Psoas muscle (tissue), 8 donors: ENCODE measurements around the gene RAD51B. TPM values are rescaled to one million over a fixed set of nuclear protein-coding genes. Genes with fewer than 3 reads are reported as not detected.

ENCODE experiments used
- ATAC-seq, 4 donors: fragments of 200-7000 bp; cut with Tn5 transposase; one replicate each; pipeline ENCODE4 v1.9.1; 2020; ENCODE audit warnings: moderate library complexity in 3 of 4, mild to moderate bottlenecking in 2 of 4
- DNase-seq, 2 donors: peaks; one replicate each; pipeline ENCODE4 v3.0.0-alpha.2; 2020
- H3K27ac ChIP-seq: fragments of 200-600 bp; one replicate; pipeline ENCODE4 v1.8.0; 2022
- H3K27me3 ChIP-seq, 3 donors: fragments of 200-600 bp in 1 of 3; one replicate each; pipeline versions ENCODE4 v1.6.1 to v1.8.0; 2013 to 2022; ENCODE audit warnings: low read length in 2 of 3, mild to moderate bottlenecking in 2 of 3, moderate library complexity in 1 of 3; ENCODE audit not compliant: insufficient read depth in 3 of 3
- H3K36me3 ChIP-seq, 2 donors: fragments of 200-600 bp in 1 of 2; one replicate each; pipeline versions ENCODE4 v1.6.1 to v1.8.0; 2013 to 2022; ENCODE audit warnings: low read depth in 1 of 2, mild to moderate bottlenecking in 1 of 2, moderate library complexity in 1 of 2; ENCODE audit not compliant: insufficient read depth in 1 of 2
- H3K4me1 ChIP-seq: fragments of 200-600 bp; one replicate; pipeline ENCODE4 v1.8.0; 2022
- H3K4me3 ChIP-seq: fragments of 200-600 bp; one replicate; pipeline ENCODE4 v1.8.0; 2022; ENCODE audit warnings: mild to moderate bottlenecking
- H3K9me3 ChIP-seq: fragments of 200-600 bp; one replicate; pipeline ENCODE4 v1.8.0; 2022
- WGBS, 3 donors: extraction: QIAGEN DNeasy Blood & Tissue Kit; methylation state at CpG; one replicate each; pipeline versions ENCODE4 v1.1.6 to v1.1.7; 2013; 5-methylcytosine and 5-hydroxymethylcytosine counted together
- intact Hi-C, 2 donors: fragments of 100-400 bp; cut with DNase I; formaldehyde crosslinking; loops; one replicate each; pipeline versions ENCODE4 v1.11.0 to v1.14.2; 2022
- polyA plus RNA-seq, 3 donors: library from polyadenylated mRNA; stranded (reverse); fragments of 200-250 nt; gene quantifications; one replicate each; pipeline ENCODE4 v1.2.3, GENCODE V29; 2013
- total RNA-seq, 4 donors: library from RNA; stranded (reverse); fragmentation: NEBNext Ultra II Directional in 2 of 4; extraction: Animal tissue kit (Norgen Biotek cat#: 25700) in 2 of 4; gene quantifications; one replicate each; pipeline versions ENCODE4 v1.2.1 to v1.2.4, GENCODE V29; 2021 to 2023
- TF ChIP-seq, protein P1 (sequence below): fragments of 200-600 bp; IDR thresholded peaks from one replicate; pipeline ENCODE4 v1.8.0; 2022; ENCODE audit warnings: antibody characterized with exemption
- donor health status: healthy with polysubstance abuse.
- donor health status: DM: no; HTN: no; CAD: no; lungs with moderate emphysema.
- donor health status: Bipolar disorder and iron deficiency.
- donor health status: healthy.
- donor health status: DM: yes; HTN: yes; CAD: no.
- donor health status: DM: no; HTN: no; CAD: no.
- donor health status: DM: no; HTN: no; CAD: no.
- donor health status: DM: yes; HTN: yes; CAD: no.

Gene RAD51B
- total and polyA plus RNA-seq, 7 donors, result 0.60 to 7.2 (median 2.2) TPM

DNA sequence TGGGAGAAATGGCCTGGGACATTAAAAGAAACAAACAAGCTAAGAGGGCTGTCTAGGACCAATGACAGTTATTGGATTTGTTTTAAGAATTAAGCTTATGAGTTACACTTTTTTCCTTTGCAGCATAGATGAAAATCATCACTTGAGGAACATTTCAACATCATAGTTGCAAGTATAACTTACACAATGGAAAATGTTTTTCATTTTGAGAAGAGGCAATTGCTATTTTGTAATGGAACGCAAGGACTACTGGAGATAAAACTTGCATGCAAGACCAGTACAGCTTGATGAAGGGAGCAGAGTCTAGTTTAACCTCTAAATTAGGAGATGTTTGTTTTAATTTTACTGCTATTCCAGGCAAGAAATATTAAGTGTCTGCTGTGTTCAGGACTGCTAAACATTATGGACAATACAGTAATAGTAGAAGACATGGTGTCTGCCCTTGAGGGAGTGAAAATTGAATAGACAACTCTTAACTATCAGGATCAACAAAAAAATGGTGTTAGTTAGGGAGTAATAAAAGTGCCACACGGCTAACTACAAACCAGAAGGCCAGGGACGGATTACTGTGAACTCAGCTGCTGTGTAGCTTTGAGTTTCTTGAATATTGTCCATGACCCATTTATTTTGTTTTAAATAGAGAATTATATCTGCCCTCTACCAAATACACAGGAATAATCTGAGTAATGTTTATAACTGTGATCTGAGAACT is 374.5 kb downstream of the RAD51B start:
- Histone ChIP-seq H3K27me3 (no peaks in the 10 kb centered on the region), H3K9me3 (no peaks in the 10 kb centered on the region), H3K4me1 (peaks cover 58% of the 10 kb centered on the region), H3K36me3 (no peaks in the 10 kb centered on the region), H3K27ac (peak overlapping the region; percentile 84), H3K4me3 (no peak overlapping the region)
- ATAC-seq, result no peak
- TF ChIP-seq, protein P1, sequence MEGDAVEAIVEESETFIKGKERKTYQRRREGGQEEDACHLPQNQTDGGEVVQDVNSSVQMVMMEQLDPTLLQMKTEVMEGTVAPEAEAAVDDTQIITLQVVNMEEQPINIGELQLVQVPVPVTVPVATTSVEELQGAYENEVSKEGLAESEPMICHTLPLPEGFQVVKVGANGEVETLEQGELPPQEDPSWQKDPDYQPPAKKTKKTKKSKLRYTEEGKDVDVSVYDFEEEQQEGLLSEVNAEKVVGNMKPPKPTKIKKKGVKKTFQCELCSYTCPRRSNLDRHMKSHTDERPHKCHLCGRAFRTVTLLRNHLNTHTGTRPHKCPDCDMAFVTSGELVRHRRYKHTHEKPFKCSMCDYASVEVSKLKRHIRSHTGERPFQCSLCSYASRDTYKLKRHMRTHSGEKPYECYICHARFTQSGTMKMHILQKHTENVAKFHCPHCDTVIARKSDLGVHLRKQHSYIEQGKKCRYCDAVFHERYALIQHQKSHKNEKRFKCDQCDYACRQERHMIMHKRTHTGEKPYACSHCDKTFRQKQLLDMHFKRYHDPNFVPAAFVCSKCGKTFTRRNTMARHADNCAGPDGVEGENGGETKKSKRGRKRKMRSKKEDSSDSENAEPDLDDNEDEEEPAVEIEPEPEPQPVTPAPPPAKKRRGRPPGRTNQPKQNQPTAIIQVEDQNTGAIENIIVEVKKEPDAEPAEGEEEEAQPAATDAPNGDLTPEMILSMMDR, result no peak
- DNase-seq, result no peak
- intact Hi-C loops, result loop anchor here in 1 of 2 donors (2.0 to 5.0 kb wide), 3 partner anchors 53 to 353 kb away; no protein-coding TSS in a partner anchor
- WGBS, 3 donors, result 39 to 48% (median 47%) methylated on average over 3 of the region's 3 CpGs

DNA sequence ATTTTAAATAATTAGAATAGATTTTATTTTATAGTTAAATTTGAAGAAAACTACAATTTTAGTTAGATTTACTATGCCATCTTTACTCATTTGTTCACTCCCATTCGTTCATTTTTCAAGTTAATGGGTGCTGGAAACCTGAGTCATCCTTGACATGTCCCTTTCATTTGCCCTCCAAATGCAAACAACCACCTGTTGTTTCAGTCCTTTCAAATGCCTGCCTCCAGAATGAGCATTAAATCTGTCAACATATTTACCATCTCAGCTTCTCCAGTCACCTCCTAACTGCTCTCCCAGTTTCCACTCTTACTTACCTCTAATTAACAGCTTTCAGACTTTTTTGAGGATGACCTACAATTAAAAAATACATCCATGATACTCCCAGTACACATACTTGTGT is 375.5 kb downstream of the RAD51B start:
- H3K9me3 ChIP-seq, result no peaks in the 10 kb centered on the region
- no peaks in the 10 kb centered on the region for H3K36me3 ChIP-seq
- intact Hi-C loops, result loop anchor here (5.0 kb wide), 2 partner anchors 37 to 42 kb away; no protein-coding TSS in a partner anchor
- no peak overlapping the region for H3K4me3 ChIP-seq
- TF ChIP-seq, protein P1, result no peak
- peaks cover 67% of the 10 kb centered on the region for H3K4me1 ChIP-seq
- H3K27ac ChIP-seq, result peak overlapping the region; percentile 84
- DNase-seq, result no peak
- peak; percentile 53 to 67 (median 60) for ATAC-seq
- H3K27me3 ChIP-seq, result no peaks in the 10 kb centered on the region
- 18 to 32% (median 31%) methylated on average over 1 of the region's 1 CpG for WGBS, 3 donors

DNA sequence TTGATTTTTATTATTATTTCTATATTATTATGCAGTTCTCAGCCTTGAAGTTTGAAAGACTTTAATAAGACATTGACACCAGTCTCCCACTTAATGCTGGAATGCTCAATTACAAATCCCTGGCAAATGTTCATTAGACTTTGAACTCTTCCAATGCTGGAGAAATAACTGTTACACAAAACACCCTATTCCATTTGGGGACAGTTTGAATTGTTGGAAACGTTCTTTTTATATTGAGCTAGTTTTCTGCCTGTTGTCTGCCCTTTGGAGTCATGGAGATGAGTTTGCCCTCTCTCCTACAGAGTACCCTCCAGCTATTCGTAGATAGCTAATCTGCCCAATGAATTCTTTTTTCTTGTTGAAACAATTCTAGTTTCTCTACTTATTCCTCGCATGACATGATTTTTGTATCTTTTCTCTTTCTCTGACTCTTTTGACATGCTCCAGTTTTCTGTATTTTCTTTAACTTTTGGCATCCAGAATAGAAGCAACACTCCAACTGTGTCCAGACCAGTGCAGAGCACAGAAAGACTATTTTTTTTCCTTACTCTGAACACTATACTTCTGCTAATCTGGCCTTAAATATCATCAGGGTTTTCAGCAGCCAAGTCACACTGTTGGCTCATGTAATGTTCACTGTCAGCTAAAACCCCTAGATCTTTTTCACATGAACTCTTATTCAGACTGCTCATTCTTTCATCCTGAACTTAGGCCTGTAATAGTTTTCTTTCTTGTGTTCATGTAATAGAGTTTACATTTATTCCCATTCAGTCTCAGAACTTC is 379.3 kb downstream of the RAD51B start:
- Histone ChIP-seq H3K9me3 (no peaks in the 10 kb centered on the region), H3K4me1 (peaks cover 41% of the 10 kb centered on the region), H3K27me3 (no peaks in the 10 kb centered on the region), H3K36me3 (no peaks in the 10 kb centered on the region), H3K4me3 (no peak overlapping the region), H3K27ac (peak overlapping the region; percentile 62)
- ATAC-seq (no peak), DNase-seq (no peak)
- intact Hi-C loops, result loop anchor here (5.0 kb wide), 2 partner anchors 33 to 38 kb away; no protein-coding TSS in a partner anchor
- WGBS, 3 donors, result 31 to 53% (median 33%) methylated on average over 3 of the region's 3 CpGs
- TF ChIP-seq, protein P1, result no peak

DNA sequence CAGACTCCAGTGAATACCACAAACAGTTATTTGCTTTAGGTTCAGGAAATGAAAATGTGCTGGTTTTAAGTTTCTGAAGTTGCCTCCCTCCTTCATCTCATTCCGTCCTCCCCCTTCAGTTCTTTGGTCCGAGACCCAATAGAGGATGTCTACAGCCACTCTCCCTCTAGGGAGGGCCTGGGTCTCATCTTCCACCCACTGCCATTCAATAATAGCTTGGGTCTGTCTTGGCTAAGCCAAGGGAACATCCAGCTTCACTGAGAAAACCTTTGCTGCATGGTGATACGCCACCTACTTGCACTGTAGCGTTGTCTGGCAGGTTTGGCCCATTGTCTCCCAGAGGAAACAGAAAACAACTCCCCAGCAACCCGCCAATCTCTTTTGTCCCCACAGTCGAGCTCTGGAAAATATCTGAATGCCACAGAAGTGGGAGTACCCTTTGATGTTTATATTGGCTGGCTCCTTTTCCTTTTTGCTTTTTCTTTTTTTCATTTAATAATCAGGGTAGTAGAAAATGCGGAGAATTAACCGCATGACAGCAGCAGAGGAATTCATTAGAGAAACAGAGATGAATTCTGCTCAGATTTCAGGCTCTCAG is 380.1 kb downstream of the RAD51B start:
- intact Hi-C loops, result loop anchor here (5.0 kb wide), 2 partner anchors 33 to 38 kb away; no protein-coding TSS in a partner anchor
- no peaks in the 10 kb centered on the region for H3K36me3 ChIP-seq
- no peak for DNase-seq
- peaks cover 33% of the 10 kb centered on the region for H3K4me1 ChIP-seq
- no peaks in the 10 kb centered on the region for H3K27me3 ChIP-seq
- no peak overlapping the region for H3K4me3 ChIP-seq
- peak overlapping the region; percentile 62 for H3K27ac ChIP-seq
- ATAC-seq, result peak in 1 of 4 donors; percentile 17
- WGBS, 3 donors, result 64 to 75% (median 68%) methylated on average over 8 of the region's 8 CpGs
- TF ChIP-seq, protein P1, result no peak
- no peaks in the 10 kb centered on the region for H3K9me3 ChIP-seq
